Measurements from ENCODE around the gene HGS. TPM values are rescaled to one million over a fixed set of nuclear protein-coding genes. Genes with fewer than 3 reads are reported as not detected.
A peak's percentile ranks its signal among the peaks of the same experiment; 100 is the strongest.

HGS gene
- total and polyA plus RNA-seq, 3 experiments from 2014 or later: 36.7 to 135 (median 122) TPM

- Mint-ChIP-seq H3K4me3 (peak overlapping the region in 1 of 7 donors; percentile 36), H3K27ac (peak overlapping the region in 1 of 8 donors; percentile 87), H3K36me3 (peaks cover 0 to 3% (median 0%) of the 10 kb centered on the region in 3 donors), H3K4me1 (peaks cover 8 to 19% (median 18%) of the 10 kb centered on the region in 3 donors), H3K9me3 (no peaks in the 10 kb centered on the region), H3K27me3 (no peaks in the 10 kb centered on the region)
- Histone ChIP-seq H3K27ac (ENCODE audit: low read depth, low read length) (no peak overlapping the region), H3K4me3 (ENCODE audit: low read length) (no peak overlapping the region), H3K9me3 (ENCODE audit: low read length) (no peaks in the 10 kb centered on the region), H3K27me3 (ENCODE audit: insufficient read depth, low read length, poor library complexity, severe bottlenecking) (no peaks in the 10 kb centered on the region), H3K36me3 (ENCODE audit: insufficient read depth, low read length) (no peaks in the 10 kb centered on the region), H3K4me1 (ENCODE audit: insufficient read depth, low read length) (peaks cover 34% of the 10 kb centered on the region)
- ChIA-PET CTCF (no interaction called here), POLR2A (no interaction called here)
- DNase-seq: no peak
Measured at GRCh38 chr17:81660441-81660840, 23.4 kb upstream of the HGS start.

DNA sequence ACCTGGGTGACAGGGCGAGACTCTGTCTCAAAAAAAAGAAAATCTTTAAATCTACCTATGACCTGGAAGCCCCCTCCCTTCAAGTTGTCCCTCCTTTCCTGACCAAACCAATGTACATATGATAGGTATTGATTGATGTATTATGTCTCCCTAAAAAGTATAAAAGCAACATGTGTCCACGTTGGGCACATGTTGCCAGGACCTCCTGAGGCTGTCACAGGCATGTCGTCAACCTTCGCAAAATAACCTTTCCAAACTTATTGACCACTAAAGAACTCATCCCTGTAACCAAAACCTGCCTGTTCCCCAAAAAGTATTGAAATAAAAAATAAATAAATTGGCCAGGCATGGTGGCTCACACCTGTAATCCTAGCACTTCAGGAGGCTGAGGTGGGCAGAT, 21.8 kb upstream of the HGS start:
- ChIA-PET CTCF (no interaction called here), POLR2A (no interaction called here)

GRCh38 chr17:81664051-81664470, 19.8 kb upstream of the HGS start:
- H3K9me3 Mint-ChIP-seq: no peaks in the 10 kb centered on the region
- H3K4me1 ChIP-seq (ENCODE audit: insufficient read depth, low read length): peaks cover 54% of the 10 kb centered on the region
- peaks cover 27 to 49% (median 41%) of the 10 kb centered on the region in 3 donors for H3K4me1 Mint-ChIP-seq
- H3K4me3 ChIP-seq (ENCODE audit: low read length): no peak overlapping the region
- DNase-seq: no peak
- ChIA-PET CTCF (no interaction called here), POLR2A (interaction anchor here (1.1 kb wide), 1 partner anchor 19 kb away, joined by 3 read pairs; the partner anchor contains the start of genes ARL16 and HGS)
- H3K9me3 ChIP-seq (ENCODE audit: low read length): no peaks in the 10 kb centered on the region
- peaks cover 0 to 27% (median 6%) of the 10 kb centered on the region in 3 donors for H3K36me3 Mint-ChIP-seq
- no peaks in the 10 kb centered on the region for H3K27me3 ChIP-seq (ENCODE audit: insufficient read depth, low read length, poor library complexity, severe bottlenecking)
- no peaks in the 10 kb centered on the region for H3K27me3 Mint-ChIP-seq
- peak overlapping the region; percentile 21 for H3K27ac ChIP-seq (ENCODE audit: low read depth, low read length)
- peak overlapping the region in 2 of 8 donors; percentile 43 to 96 for H3K27ac Mint-ChIP-seq
- no peaks in the 10 kb centered on the region for H3K36me3 ChIP-seq (ENCODE audit: insufficient read depth, low read length)
- H3K4me3 Mint-ChIP-seq: peak overlapping the region in 3 of 7 donors; percentile 37 to 47 (median 45)

More for the DNA sequence above, 21.8 kb upstream of the HGS start:
- Mint-ChIP-seq H3K27ac (peak overlapping the region in 2 of 8 donors; percentile 7 to 85), H3K36me3 (peaks cover 0 to 13% (median 2%) of the 10 kb centered on the region in 3 donors), H3K9me3 (no peaks in the 10 kb centered on the region), H3K4me1 (peaks cover 17 to 33% (median 32%) of the 10 kb centered on the region in 3 donors), H3K4me3 (no peak overlapping the region), H3K27me3 (no peaks in the 10 kb centered on the region)
- no peak for DNase-seq
- Histone ChIP-seq H3K4me1 (ENCODE audit: insufficient read depth, low read length) (peaks cover 40% of the 10 kb centered on the region), H3K36me3 (ENCODE audit: insufficient read depth, low read length) (no peaks in the 10 kb centered on the region), H3K27me3 (ENCODE audit: insufficient read depth, low read length, poor library complexity, severe bottlenecking) (no peaks in the 10 kb centered on the region), H3K4me3 (ENCODE audit: low read length) (no peak overlapping the region), H3K9me3 (ENCODE audit: low read length) (no peaks in the 10 kb centered on the region), H3K27ac (ENCODE audit: low read depth, low read length) (no peak overlapping the region)

DNA sequence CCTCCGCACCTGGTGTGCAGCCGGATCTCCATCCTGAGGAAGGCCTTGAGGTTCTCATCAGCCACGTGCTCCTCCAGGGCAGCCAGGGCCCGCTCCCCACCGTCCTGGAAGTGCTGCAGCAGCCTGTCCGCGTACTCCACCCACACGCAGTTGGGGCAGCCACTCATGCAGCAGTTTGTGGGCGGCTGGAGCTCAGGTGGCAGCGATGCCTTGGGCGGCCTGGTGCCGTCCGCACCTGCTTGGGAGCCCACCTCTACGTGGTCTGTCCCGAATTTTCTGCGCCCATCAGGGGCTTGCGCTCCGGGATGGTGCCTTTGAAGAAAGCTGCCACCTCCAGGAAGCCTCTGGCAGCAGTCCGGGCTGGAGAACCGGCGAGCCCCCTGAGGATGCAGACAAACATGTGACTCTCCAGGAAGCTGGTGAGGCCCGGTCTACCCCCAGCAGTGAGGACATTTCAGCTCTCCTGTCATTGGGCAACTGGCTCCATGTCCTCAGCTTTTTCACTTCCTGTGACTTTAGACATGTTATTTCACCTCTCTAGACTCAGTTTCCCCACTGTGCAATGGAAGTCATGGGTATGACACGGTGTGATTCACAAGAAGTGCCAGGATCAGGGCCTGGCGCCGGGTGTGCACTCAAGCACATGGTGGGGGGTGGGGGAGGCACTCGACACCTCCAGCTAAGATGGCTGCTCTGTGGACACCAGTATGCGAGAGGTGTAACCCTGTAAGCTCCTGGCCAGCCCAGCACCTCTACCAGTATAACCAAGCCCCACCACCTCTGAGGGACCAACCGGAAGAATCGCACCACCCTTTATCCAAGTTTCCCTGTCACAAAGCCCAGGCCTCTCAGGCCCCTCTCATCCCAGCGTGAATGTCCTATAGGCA, 18.4 kb upstream of the HGS start:
- Histone ChIP-seq H3K27me3 (ENCODE audit: insufficient read depth, low read length, poor library complexity, severe bottlenecking) (no peaks in the 10 kb centered on the region), H3K4me3 (ENCODE audit: low read length) (peak overlapping the region; percentile 76), H3K9me3 (ENCODE audit: low read length) (no peaks in the 10 kb centered on the region), H3K36me3 (ENCODE audit: insufficient read depth, low read length) (peaks cover 9% of the 10 kb centered on the region), H3K27ac (ENCODE audit: low read depth, low read length) (peak overlapping the region; percentile 81), H3K4me1 (ENCODE audit: insufficient read depth, low read length) (peaks cover 54% of the 10 kb centered on the region)
- POLR2A ChIA-PET: interaction anchor here (1.0 to 1.3 kb wide), 2 partner anchors 18 to 37 kb away, joined by 4 to 6 read pairs; partner anchors contain the start of genes ARL16 and HGS
- H3K9me3 Mint-ChIP-seq: no peaks in the 10 kb centered on the region
- CTCF ChIA-PET: no interaction called here
- H3K27ac Mint-ChIP-seq: peak overlapping the region; percentile 86 to 98 (median 96)
- peaks cover 27 to 49% (median 41%) of the 10 kb centered on the region in 3 donors for H3K4me1 Mint-ChIP-seq
- peak in 2 of 5 donors; percentile 16 to 55 for DNase-seq
- H3K36me3 Mint-ChIP-seq: peaks cover 0 to 36% (median 6%) of the 10 kb centered on the region in 3 donors
- peak overlapping the region; percentile 93 to 99 (median 94) for H3K4me3 Mint-ChIP-seq
- H3K27me3 Mint-ChIP-seq: no peaks in the 10 kb centered on the region

GRCh38 chr17:81666092-81666341, 17.8 kb upstream of the HGS start:
- peaks cover 54% of the 10 kb centered on the region for H3K4me1 ChIP-seq (ENCODE audit: insufficient read depth, low read length)
- Mint-ChIP-seq H3K36me3 (peaks cover 0 to 38% (median 6%) of the 10 kb centered on the region in 3 donors), H3K9me3 (no peaks in the 10 kb centered on the region), H3K27ac (peak overlapping the region; percentile 86 to 98 (median 96)), H3K4me1 (peaks cover 27 to 49% (median 41%) of the 10 kb centered on the region in 3 donors), H3K4me3 (peak overlapping the region; percentile 93 to 99 (median 94)), H3K27me3 (no peaks in the 10 kb centered on the region)
- POLR2A ChIA-PET: interaction anchor here (0.7 to 1.0 kb wide), 4 partner anchors 11 to 878 kb away, joined by 3 to 9 read pairs (median 4); partner anchors contain the start of genes ARL16 and HGS
- peak overlapping the region; percentile 76 for H3K4me3 ChIP-seq (ENCODE audit: low read length)
- DNase-seq: peak in 1 of 5 donors; percentile 10
- H3K27me3 ChIP-seq (ENCODE audit: insufficient read depth, low read length, poor library complexity, severe bottlenecking): no peaks in the 10 kb centered on the region
- H3K27ac ChIP-seq (ENCODE audit: low read depth, low read length): peak overlapping the region; percentile 81
- H3K36me3 ChIP-seq (ENCODE audit: insufficient read depth, low read length): peaks cover 10% of the 10 kb centered on the region
- H3K9me3 ChIP-seq (ENCODE audit: low read length): no peaks in the 10 kb centered on the region
- CTCF ChIA-PET: no interaction called here

GRCh38 chr17:81666342-81667191, 17.2 kb upstream of the HGS start, which contains the start of the genes CCDC137 and OXLD1:
CCDC137 (plus strand) TSS chr17:81666737; CDS start chr17:81666767, 30 bp downstream.
OXLD1 (minus strand) TSS chr17:81666605; CDS start chr17:81666577, 28 bp downstream.
- H3K4me1 Mint-ChIP-seq: peaks cover 27 to 49% (median 41%) of the 10 kb centered on the region in 3 donors

GRCh38 chr17:81667754-81668153, 16.1 kb upstream of the HGS start:
- POLR2A ChIA-PET: interaction anchor here (0.6 to 1.5 kb wide), 2 partner anchors 16 to 55 kb away, joined by 3 to 5 read pairs; partner anchors contain the start of genes ARL16 and HGS
- Mint-ChIP-seq H3K4me3 (peak overlapping the region; percentile 71 to 99 (median 94)), H3K9me3 (no peaks in the 10 kb centered on the region), H3K4me1 (peaks cover 23 to 46% (median 38%) of the 10 kb centered on the region in 3 donors), H3K27ac (peak overlapping the region in 6 of 8 donors; percentile 23 to 88 (median 71)), H3K36me3 (peaks cover 0 to 56% (median 6%) of the 10 kb centered on the region in 3 donors), H3K27me3 (no peaks in the 10 kb centered on the region)
- CTCF ChIA-PET: interaction anchor here (1.2 kb wide), 1 partner anchor 17 kb away, joined by 3 read pairs; no protein-coding TSS in a partner anchor
- DNase-seq: no peak
- Histone ChIP-seq H3K9me3 (ENCODE audit: low read length) (no peaks in the 10 kb centered on the region), H3K4me3 (ENCODE audit: low read length) (no peak overlapping the region), H3K27me3 (ENCODE audit: insufficient read depth, low read length, poor library complexity, severe bottlenecking) (no peaks in the 10 kb centered on the region), H3K36me3 (ENCODE audit: insufficient read depth, low read length) (peaks cover 26% of the 10 kb centered on the region), H3K27ac (ENCODE audit: low read depth, low read length) (no peak overlapping the region), H3K4me1 (ENCODE audit: insufficient read depth, low read length) (peaks cover 45% of the 10 kb centered on the region)

More at GRCh38 chr17:81666342-81667191, 17.2 kb upstream of the HGS start, which contains the start of the genes CCDC137 and OXLD1:
- ChIA-PET CTCF (interaction anchor here (1.2 kb wide), 1 partner anchor 18 kb away, joined by 3 read pairs; no protein-coding TSS in a partner anchor), POLR2A (interaction anchor here (0.7 to 1.0 kb wide), 3 partner anchors 11 to 878 kb away, joined by 3 to 9 read pairs (median 4); partner anchors contain the start of genes ARL16 and HGS)
- no peaks in the 10 kb centered on the region for H3K27me3 ChIP-seq (ENCODE audit: insufficient read depth, low read length, poor library complexity, severe bottlenecking)
- DNase-seq: peak; percentile 89 to 94 (median 90)
- no peaks in the 10 kb centered on the region for H3K9me3 Mint-ChIP-seq
- H3K4me3 Mint-ChIP-seq: peak within 1 kb of the TSS; percentile 93 to 99 (median 94)
- H3K4me3 ChIP-seq (ENCODE audit: low read length): peak within 1 kb of the TSS; percentile 76
- H3K4me1 ChIP-seq (ENCODE audit: insufficient read depth, low read length): peaks cover 54% of the 10 kb centered on the region
- peaks cover 0 to 44% (median 6%) of the 10 kb centered on the region in 3 donors for H3K36me3 Mint-ChIP-seq
- no peaks in the 10 kb centered on the region for H3K9me3 ChIP-seq (ENCODE audit: low read length)
- H3K27ac ChIP-seq (ENCODE audit: low read depth, low read length): peak within 1 kb of the TSS; percentile 81
- peaks cover 16% of the 10 kb centered on the region for H3K36me3 ChIP-seq (ENCODE audit: insufficient read depth, low read length)
- no peaks in the 10 kb centered on the region for H3K27me3 Mint-ChIP-seq
- peak within 1 kb of the TSS; percentile 86 to 98 (median 96) for H3K27ac Mint-ChIP-seq
